Liver (tissue), 9 donors: Measurements from ENCODE around the gene MYH7B. TPM values are rescaled to one million over a fixed set of nuclear protein-coding genes. Genes with fewer than 3 reads are reported as not detected.

Source experiments
- DNase-seq: peaks from one replicate; pipeline ENCODE4 v3.0.0-alpha.2; 2017; ENCODE audit warnings: low spot score
- H3K27ac ChIP-seq, 2 donors: one replicate each; pipeline ENCODE4 v1.7.0; 2013; ENCODE audit warnings: inconsistent platforms in 2 of 2, low read length in 2 of 2, control low read depth in 1 of 2, low read depth in 1 of 2, mild to moderate bottlenecking in 1 of 2
- H3K27me3 ChIP-seq, 4 donors: one replicate each; pipeline versions ENCODE4 v1.6.1 to v1.7.0; 2013; ENCODE audit warnings: low read length in 3 of 4, inconsistent platforms in 1 of 4, mild to moderate bottlenecking in 1 of 4, moderate library complexity in 1 of 4; ENCODE audit not compliant: control insufficient read depth in 4 of 4, insufficient read depth in 4 of 4
- H3K36me3 ChIP-seq, 4 donors: one replicate each; pipeline versions ENCODE4 v1.6.1 to v1.7.0; 2013; ENCODE audit warnings: low read length in 3 of 4, mild to moderate bottlenecking in 3 of 4, low read depth in 1 of 4, moderate library complexity in 1 of 4; ENCODE audit not compliant: control insufficient read depth in 4 of 4, insufficient read depth in 3 of 4
- H3K4me1 ChIP-seq, 4 donors: one replicate each; pipeline versions ENCODE4 v1.6.1 to v1.7.0; 2013; ENCODE audit warnings: low read length in 3 of 4, mild to moderate bottlenecking in 3 of 4, moderate library complexity in 1 of 4; ENCODE audit not compliant: control insufficient read depth in 4 of 4, insufficient read depth in 4 of 4
- H3K4me3 ChIP-seq, 3 donors: one replicate each; pipeline versions ENCODE4 v1.6.1 to v1.7.0; 2013; ENCODE audit warnings: low read length in 3 of 3, control low read depth in 1 of 3, low read depth in 1 of 3, mild to moderate bottlenecking in 1 of 3
- H3K9ac ChIP-seq, 2 donors: one replicate each; pipeline ENCODE4 v1.7.0; 2013; ENCODE audit warnings: low read length in 2 of 2, mild to moderate bottlenecking in 2 of 2, moderate library complexity in 2 of 2, control low read depth in 1 of 2, low read depth in 1 of 2
- H3K9me3 ChIP-seq, 4 donors: one replicate each; pipeline versions ENCODE4 v1.6.1 to v1.7.0; 2013; ENCODE audit warnings: low read length in 3 of 4; ENCODE audit not compliant: control insufficient read depth in 4 of 4
- ATF3 ChIP-seq: IDR thresholded peaks from 2 replicates; pipeline ENCODE4 v1.6.1; 2016; ENCODE audit warnings: antibody characterized with exemption
- CTCF ChIP-seq: fragments of 150-350 bp; IDR thresholded peaks from 2 replicates; pipeline ENCODE4 v1.5.1; 2017; ENCODE audit warnings: improper control_type of control experiment, low read depth, low read length; ENCODE audit not compliant: missing input control
- EGR1 ChIP-seq, 2 donors: IDR thresholded peaks; 2 replicates each; pipeline ENCODE4 v1.6.1; 2016 to 2018; ENCODE audit warnings: antibody characterized with exemption in 2 of 2, low read depth in 2 of 2
- FOXA1 ChIP-seq: IDR thresholded peaks from 2 replicates; pipeline ENCODE4 v1.6.1; 2016; ENCODE audit warnings: antibody characterized with exemption
- FOXA2 ChIP-seq: IDR thresholded peaks from 2 replicates; pipeline ENCODE4 v1.6.1; 2016; ENCODE audit warnings: antibody characterized with exemption
- GABPA ChIP-seq, 2 donors: IDR thresholded peaks in 1 of 2; conservative IDR thresholded peaks in 1 of 2; 2 replicates each; pipeline ENCODE4 v1.6.1; 2016; ENCODE audit warnings: antibody characterized with exemption in 2 of 2, mild to moderate bottlenecking in 1 of 2, moderate library complexity in 1 of 2
- HNF4A ChIP-seq, 2 donors: conservative IDR thresholded peaks; 2 replicates each; pipeline ENCODE4 v1.6.1; 2016; ENCODE audit warnings: antibody characterized with exemption in 2 of 2, mild to moderate bottlenecking in 2 of 2
- JUND ChIP-seq, 2 donors: IDR thresholded peaks; 2 replicates each; pipeline ENCODE4 v1.6.1; 2016; ENCODE audit warnings: antibody characterized with exemption in 2 of 2
- MAX ChIP-seq: IDR thresholded peaks from 2 replicates; pipeline ENCODE4 v1.6.1; 2016; ENCODE audit warnings: antibody characterized with exemption
- RAD21 ChIP-seq, 2 donors: IDR thresholded peaks; 2 replicates each; pipeline ENCODE4 v1.6.1; 2016; ENCODE audit warnings: antibody characterized with exemption in 2 of 2, mild to moderate bottlenecking in 2 of 2
- RXRA ChIP-seq, 2 donors: IDR thresholded peaks; 2 replicates each; pipeline ENCODE4 v1.6.1; 2017 to 2018; ENCODE audit warnings: antibody characterized with exemption in 2 of 2, mild to moderate bottlenecking in 1 of 2
- SP1 ChIP-seq: IDR thresholded peaks from 2 replicates; pipeline ENCODE4 v1.6.1; 2018; ENCODE audit warnings: antibody characterized with exemption, mild to moderate bottlenecking
- TAF1 ChIP-seq: conservative IDR thresholded peaks from 2 replicates; pipeline ENCODE4 v1.6.1; 2016; ENCODE audit warnings: antibody characterized with exemption, mild to moderate bottlenecking
- YY1 ChIP-seq: IDR thresholded peaks from 2 replicates; pipeline ENCODE4 v1.6.1; 2016; ENCODE audit warnings: antibody characterized with exemption, mild to moderate bottlenecking
- ZBTB33 ChIP-seq: IDR thresholded peaks from 2 replicates; pipeline ENCODE4 v1.6.1; 2016; ENCODE audit warnings: antibody characterized with exemption
- WGBS: extraction: QIAGEN DNeasy Blood & Tissue Kit; methylation state at CpG from one replicate; pipeline ENCODE4 v1.1.7; 2013; 5-methylcytosine and 5-hydroxymethylcytosine counted together
- polyA plus RNA-seq, 2 donors: library from polyadenylated mRNA; stranded (reverse) in 1 of 2; unstranded in 1 of 2; fragments of 200-250 nt in 1 of 2; fragments of >200 nt in 1 of 2; fragmentation: Nextera tagmentation in 1 of 2; extraction: Ambion mirVana in 1 of 2; gene quantifications; one replicate each; pipeline versions ENCODE4 v1.2.1 to v1.2.3, GENCODE V29; 2013 to 2015
- total RNA-seq, 2 donors: library from RNA; depleted of rRNA; stranded (reverse); fragments of >200 nt; gene quantifications; one replicate each; pipeline ENCODE4 v1.2.3, GENCODE V29; 2014
- donor health status: healthy.
- donor health status: healthy.
- donor health status: healthy.
- donor health status: healthy.
- donor health status: healthy.

MYH7B gene
- total and polyA plus RNA-seq, 4 donors, result 0.12 to 0.33 (median 0.24) TPM

- 95% methylated on average over 22 of the region's 22 CpGs for WGBS
- Histone ChIP-seq H3K27me3 (peaks cover 0 to 2% (median 0%) of the 10 kb centered on the region in 4 donors), H3K36me3 (no peaks in the 10 kb centered on the region), H3K9me3 (no peaks in the 10 kb centered on the region), H3K4me1 (no peaks in the 10 kb centered on the region), H3K9ac (no peak overlapping the region), H3K27ac (no peak overlapping the region), H3K4me3 (no peak overlapping the region)
- TF ChIP-seq FOXA2, result no peak
- no peak for TF ChIP-seq GABPA (IDR thresholded peaks at IDR 0.05 in 1 of 2, conservative IDR thresholded peaks at IDR 0.05 in 1 of 2)
- no peak for TF ChIP-seq RAD21 (IDR thresholded peaks at IDR 0.05)
- TF ChIP-seq MAX, result no peak
- TF ChIP-seq RXRA (IDR thresholded peaks at IDR 0.05), result no peak
- TF ChIP-seq CTCF, result no peak
- no peak for TF ChIP-seq SP1
- TF ChIP-seq HNF4A (conservative IDR thresholded peaks at IDR 0.05), result no peak
- TF ChIP-seq YY1, result no peak
- TF ChIP-seq ATF3, result no peak
- DNase-seq, result no peak
Observed at GRCh38 chr20:34980543-34981233, 25.0 kb downstream of the MYH7B start.

GRCh38 chr20:34982270-34983088, 26.8 kb downstream of the MYH7B start:
- Histone ChIP-seq H3K4me3 (no peak overlapping the region), H3K27me3 (peaks cover 0 to 2% (median 0%) of the 10 kb centered on the region in 4 donors), H3K36me3 (no peaks in the 10 kb centered on the region), H3K9ac (no peak overlapping the region), H3K27ac (no peak overlapping the region), H3K9me3 (no peaks in the 10 kb centered on the region), H3K4me1 (no peaks in the 10 kb centered on the region)
- 91% methylated on average over 21 of the region's 21 CpGs for WGBS
- no peak for DNase-seq
- no peak for TF ChIP-seq JUND (IDR thresholded peaks at IDR 0.05)
- no peak for TF ChIP-seq EGR1 (IDR thresholded peaks at IDR 0.05; ENCODE audit: low read depth in 2 of 2)
- no peak for TF ChIP-seq MAX
- no peak for TF ChIP-seq ZBTB33
- TF ChIP-seq FOXA2, result no peak
- no peak for TF ChIP-seq CTCF
- no peak for TF ChIP-seq ATF3
- no peak for TF ChIP-seq GABPA (IDR thresholded peaks at IDR 0.05 in 1 of 2, conservative IDR thresholded peaks at IDR 0.05 in 1 of 2)
- TF ChIP-seq YY1, result no peak
- no peak for TF ChIP-seq TAF1
- no peak for TF ChIP-seq HNF4A (conservative IDR thresholded peaks at IDR 0.05)
- TF ChIP-seq FOXA1, result no peak
